K562 treated with DMSO at 1 percent for 48 hours (cell line): ENCODE measurements around the gene PCDHGA6. TPM values are rescaled to one million over a fixed set of nuclear protein-coding genes. Genes with fewer than 3 reads are reported as not detected.

ENCODE experiments used
- total RNA-seq: library from RNA; unstranded; fragments of 300-600 nt; gene quantifications from 2 replicates; pipeline ENCODE4 v1.2.3, GENCODE V29; 2022; ENCODE audit warnings: low replicate concordance; ENCODE audit errors: extremely low read depth

The PCDHGA6 gene
- total RNA-seq, 1 experiment from 2014 or later = not detected

DNA sequence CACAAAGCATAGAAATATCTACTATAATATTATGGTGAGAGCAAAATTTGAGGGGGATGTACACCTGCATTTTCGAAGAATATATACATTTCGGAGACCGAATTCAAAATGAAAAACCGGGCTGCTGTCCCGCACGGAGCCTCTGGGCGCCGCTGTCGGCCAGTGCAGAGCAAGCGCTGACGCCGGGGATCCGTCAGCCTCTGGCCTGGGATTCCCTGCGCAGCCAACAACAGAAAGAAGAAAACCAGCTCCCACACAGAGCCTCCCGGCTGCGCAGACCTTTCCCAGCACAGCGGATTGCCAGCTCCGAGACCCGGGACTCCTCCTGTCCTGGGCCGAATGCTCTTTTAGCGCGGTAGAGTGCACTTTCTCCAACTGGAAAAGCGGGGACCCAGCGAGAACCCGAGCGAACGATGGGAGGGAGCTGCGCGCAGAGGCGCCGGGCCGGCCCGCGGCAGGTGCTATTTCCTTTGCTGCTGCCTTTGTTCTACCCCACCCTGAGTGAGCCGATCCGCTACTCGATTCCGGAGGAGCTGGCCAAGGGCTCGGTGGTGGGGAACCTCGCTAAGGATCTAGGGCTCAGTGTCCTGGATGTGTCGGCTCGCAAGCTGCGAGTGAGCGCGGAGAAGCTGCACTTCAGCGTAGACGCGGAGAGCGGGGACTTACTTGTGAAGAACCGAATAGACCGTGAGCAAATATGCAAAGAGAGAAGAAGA is 34.3 kb downstream of the PCDHGA6 start, which contains the start of gene PCDHGB6:
Gene PCDHGB6 (plus strand): TSS at position 232 of the 716 bp plus-strand sequence. CDS start 182 bp downstream, at position 414.

DNA sequence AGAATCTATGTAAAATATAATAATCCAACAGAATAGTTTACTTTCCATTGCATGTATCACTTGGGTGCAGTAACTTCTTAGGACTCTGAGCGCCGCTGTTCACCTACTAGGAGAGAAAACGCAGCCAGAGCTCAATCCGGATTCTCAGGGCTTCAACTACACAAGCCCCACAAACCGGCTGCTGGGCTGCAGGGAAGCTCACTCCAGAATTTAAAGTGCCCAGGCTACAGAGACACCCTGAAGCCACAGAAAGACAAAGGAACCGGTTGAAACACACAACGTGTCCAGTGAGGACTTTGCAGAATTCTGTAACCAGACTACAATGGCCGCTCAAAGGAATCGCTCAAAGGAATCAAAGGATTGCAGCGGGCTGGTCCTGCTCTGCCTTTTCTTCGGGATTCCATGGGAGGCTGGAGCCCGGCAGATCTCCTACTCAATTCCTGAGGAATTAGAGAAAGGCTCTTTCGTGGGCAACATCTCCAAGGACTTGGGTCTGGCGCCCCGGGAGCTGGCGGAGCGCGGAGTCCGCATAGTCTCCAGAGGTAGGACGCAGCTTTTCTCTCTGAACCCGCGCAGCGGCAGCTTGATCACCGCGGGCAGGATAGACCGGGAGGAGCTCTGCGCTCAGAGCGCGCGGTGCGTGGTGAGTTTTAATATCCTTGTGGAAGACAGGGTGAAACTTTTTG is 39.3 kb downstream of the PCDHGA6 start, which contains the start of gene PCDHGA10:
Gene PCDHGA10 (plus strand): TSS at position 134 of the 686 bp plus-strand sequence. CDS start 189 bp downstream, at position 323.

DNA sequence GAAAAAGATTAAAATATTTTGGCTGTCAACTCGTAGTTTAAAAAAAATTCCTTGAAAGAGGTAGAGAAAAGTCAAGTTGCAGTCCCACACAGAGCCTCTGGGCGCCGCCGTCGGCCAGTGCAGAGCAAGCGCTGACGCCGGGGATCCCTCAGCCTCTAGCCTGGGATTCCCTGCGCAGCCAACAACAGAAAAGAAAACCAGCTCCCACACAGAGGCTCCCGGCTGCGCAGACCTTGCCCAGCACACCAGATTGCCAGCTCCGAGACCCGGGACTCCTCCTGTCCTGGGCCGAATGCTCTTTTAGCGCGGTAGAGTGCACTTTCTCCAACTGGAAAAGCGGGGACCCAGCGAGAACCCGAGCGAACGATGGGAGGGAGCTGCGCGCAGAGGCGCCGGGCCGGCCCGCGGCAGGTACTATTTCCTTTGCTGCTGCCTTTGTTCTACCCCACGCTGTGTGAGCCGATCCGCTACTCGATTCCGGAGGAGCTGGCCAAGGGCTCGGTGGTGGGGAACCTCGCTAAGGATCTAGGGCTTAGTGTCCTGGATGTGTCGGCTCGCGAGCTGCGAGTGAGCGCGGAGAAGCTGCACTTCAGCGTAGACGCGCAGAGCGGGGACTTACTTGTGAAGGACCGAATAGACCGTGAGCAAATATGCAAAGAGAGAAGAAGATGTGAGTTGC is 43.9 kb downstream of the PCDHGA6 start, which contains the start of gene PCDHGB7:
Gene PCDHGB7 (plus strand): TSS at position 184 of the 679 bp plus-strand sequence. CDS start 183 bp downstream, at position 367.

DNA sequence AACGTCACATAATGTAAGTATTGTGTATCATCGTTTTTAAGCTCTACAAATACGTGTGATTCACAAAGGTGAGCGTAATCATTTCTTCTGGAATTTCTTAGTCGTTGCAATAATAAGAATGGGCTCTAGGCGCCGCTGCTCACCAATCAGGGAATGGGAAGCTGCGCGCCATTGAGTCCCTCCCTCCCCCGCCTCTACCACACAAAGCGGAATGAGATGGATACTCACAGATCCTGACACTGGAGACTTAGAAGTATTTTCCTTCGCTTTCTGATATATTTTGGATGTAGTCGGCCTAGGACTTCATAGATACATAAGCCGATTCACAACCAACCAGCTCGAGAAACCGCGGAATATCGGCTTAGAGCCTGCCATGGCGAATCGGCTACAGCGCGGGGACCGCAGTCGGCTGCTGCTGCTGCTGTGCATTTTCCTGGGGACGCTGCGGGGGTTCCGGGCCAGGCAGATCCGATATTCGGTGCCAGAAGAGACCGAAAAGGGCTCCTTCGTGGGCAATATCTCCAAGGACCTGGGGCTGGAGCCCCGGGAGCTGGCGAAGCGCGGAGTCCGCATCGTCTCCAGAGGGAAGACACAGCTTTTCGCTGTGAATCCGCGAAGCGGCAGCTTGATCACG is 47.3 kb downstream of the PCDHGA6 start, which contains the start of gene PCDHGA11:
Gene PCDHGA11 (plus strand): TSS at position 197 of the 634 bp plus-strand sequence. CDS start 177 bp downstream, at position 374.

Other genes with a start within 250 kb of the PCDHGA6 start
- gene PCDHB5, start 238.7 kb upstream of the PCDHGA6 start, total RNA-seq = not detected in 2 replicates
- not detected in 2 replicates for gene PCDHB6, start 223.8 kb upstream of the PCDHGA6 start, total RNA-seq
- gene PCDHB7, start 201.2 kb upstream of the PCDHGA6 start, total RNA-seq = not detected in 2 replicates
- not detected in 2 replicates for gene PCDHB8, start 196.1 kb upstream of the PCDHGA6 start, total RNA-seq
- gene PCDHB16, start 191.5 kb upstream of the PCDHGA6 start, total RNA-seq = not detected in 2 replicates
- gene PCDHB9, start 186.7 kb upstream of the PCDHGA6 start, total RNA-seq = not detected in 2 replicates
- gene PCDHB10, start 181.5 kb upstream of the PCDHGA6 start, total RNA-seq = not detected in 2 replicates
- not detected in 2 replicates for gene PCDHB11, start 174.3 kb upstream of the PCDHGA6 start, total RNA-seq
- not detected in 2 replicates for gene PCDHB12, start 165.2 kb upstream of the PCDHGA6 start, total RNA-seq
- not detected in 2 replicates for gene PCDHB13, start 160.0 kb upstream of the PCDHGA6 start, total RNA-seq
- gene PCDHB14, start 150.5 kb upstream of the PCDHGA6 start, total RNA-seq = not detected in 2 replicates
- gene PCDHB15, start 128.5 kb upstream of the PCDHGA6 start, total RNA-seq = not detected in 2 replicates
- gene SLC25A2, start 69.8 kb upstream of the PCDHGA6 start, total RNA-seq = not detected in 2 replicates
- not detected in 2 replicates for gene TAF7, start 53.1 kb upstream of the PCDHGA6 start, total RNA-seq
- gene PCDHGA1, start 43.4 kb upstream of the PCDHGA6 start, total RNA-seq = not detected in 2 replicates
- not detected in 2 replicates for gene PCDHGA2, start 35.1 kb upstream of the PCDHGA6 start, total RNA-seq
- not detected in 2 replicates for gene PCDHGA3, start 30.1 kb upstream of the PCDHGA6 start, total RNA-seq
- gene PCDHGB1, start 23.8 kb upstream of the PCDHGA6 start, total RNA-seq = not detected in 2 replicates
- gene PCDHGA4, start 18.9 kb upstream of the PCDHGA6 start, total RNA-seq = not detected in 2 replicates
- gene PCDHGB2, start 13.9 kb upstream of the PCDHGA6 start, total RNA-seq = not detected in 2 replicates
- not detected in 2 replicates for gene PCDHGA5, start 9.7 kb upstream of the PCDHGA6 start, total RNA-seq
- gene PCDHGB3, start 3.6 kb upstream of the PCDHGA6 start, total RNA-seq = not detected in 2 replicates
- gene PCDHGA7, start 8.9 kb downstream of the PCDHGA6 start, total RNA-seq = not detected in 2 replicates
- not detected in 2 replicates for gene PCDHGB4, start 13.8 kb downstream of the PCDHGA6 start, total RNA-seq
- not detected in 2 replicates for gene PCDHGA8, start 18.7 kb downstream of the PCDHGA6 start, total RNA-seq
- not detected in 2 replicates for gene PCDHGB5, start 24.1 kb downstream of the PCDHGA6 start, total RNA-seq
- gene PCDHGA9, start 28.9 kb downstream of the PCDHGA6 start, total RNA-seq = not detected in 2 replicates
- gene PCDHGB6, start 34.1 kb downstream of the PCDHGA6 start, total RNA-seq = not detected in 2 replicates
- gene PCDHGA10, start 39.1 kb downstream of the PCDHGA6 start, total RNA-seq = not detected in 2 replicates
- gene PCDHGB7, start 43.8 kb downstream of the PCDHGA6 start, total RNA-seq = not detected in 2 replicates
- gene PCDHGA11, start 47.2 kb downstream of the PCDHGA6 start, total RNA-seq = not detected in 2 replicates
- gene PCDHGA12, start 56.6 kb downstream of the PCDHGA6 start, total RNA-seq = not detected in 2 replicates
- gene PCDHGC3, start 102.1 kb downstream of the PCDHGA6 start, total RNA-seq = not detected in 2 replicates
- not detected in 2 replicates for gene PCDHGC4, start 111.1 kb downstream of the PCDHGA6 start, total RNA-seq
- not detected in 2 replicates for gene PCDHGC5, start 115.2 kb downstream of the PCDHGA6 start, total RNA-seq
- gene DIAPH1, start 245.1 kb downstream of the PCDHGA6 start, total RNA-seq = 287 TPM in 1 of 2 replicates, not detected in the other